Osteocyte (in vitro differentiated cells): ENCODE results near the gene SLC25A30. TPM values are rescaled to one million over a fixed set of nuclear protein-coding genes. Genes with fewer than 3 reads are reported as not detected.

Source experiments
- DNase-seq: peaks from one replicate; pipeline ENCODE4 v3.0.0; 2021; ENCODE audit warnings: mixed read lengths; ENCODE audit not compliant: unreplicated experiment; ENCODE audit errors: extremely low spot score
- H3K27ac Mint-ChIP-seq: one replicate; pipeline ENCODE4 v1.8.0; 2021; ENCODE audit warnings: mild to moderate bottlenecking, mixed read lengths; ENCODE audit not compliant: unreplicated experiment
- H3K27me3 Mint-ChIP-seq: one replicate; pipeline ENCODE4 v1.8.0; 2021; ENCODE audit warnings: mixed read lengths; ENCODE audit not compliant: unreplicated experiment
- H3K36me3 Mint-ChIP-seq: one replicate; pipeline ENCODE4 v1.8.0; 2021; ENCODE audit warnings: mixed read lengths; ENCODE audit not compliant: unreplicated experiment
- H3K4me1 Mint-ChIP-seq: one replicate; pipeline ENCODE4 v1.8.0; 2021; ENCODE audit warnings: mixed read lengths; ENCODE audit not compliant: unreplicated experiment
- H3K4me3 Mint-ChIP-seq: one replicate; pipeline ENCODE4 v1.8.0; 2021; ENCODE audit warnings: mild to moderate bottlenecking, moderate library complexity, mixed read lengths; ENCODE audit not compliant: unreplicated experiment
- H3K9me3 Mint-ChIP-seq: one replicate; pipeline ENCODE4 v1.8.0; 2021; ENCODE audit warnings: mixed read lengths; ENCODE audit not compliant: unreplicated experiment
- CTCF ChIP-seq: fragments of 200-600 bp; sonication (generic); IDR thresholded peaks from 2 replicates; pipeline ENCODE4 v1.5.0; 2021; ENCODE audit warnings: antibody characterized with exemption, mild to moderate bottlenecking, moderate library complexity
- total RNA-seq: library from RNA; stranded (reverse); gene quantifications from 2 replicates; pipeline ENCODE4 v1.2.1, GENCODE V29; 2021

The SLC25A30 gene
- total RNA-seq, 1 donor from 2014 or later = 12.0 TPM

DNA sequence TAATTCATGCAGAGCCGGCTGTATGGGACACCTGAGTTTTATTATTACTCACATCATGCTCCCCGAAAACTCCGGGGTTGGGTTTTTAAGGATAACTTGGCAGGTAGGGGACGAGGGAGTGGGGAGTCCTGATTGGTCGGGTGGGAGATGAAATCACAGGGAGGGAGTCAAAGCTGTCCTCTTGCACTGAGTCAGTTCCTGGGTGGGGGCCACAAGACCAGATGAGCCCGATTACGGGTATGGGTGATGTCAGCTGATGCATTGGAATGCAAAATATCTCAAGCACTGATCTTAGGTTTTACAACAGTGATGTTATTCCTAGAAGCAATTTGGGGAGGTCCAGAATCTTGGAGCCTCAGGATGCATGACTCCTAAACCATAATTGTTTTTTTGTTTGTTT is 28.0 kb upstream of the SLC25A30 start:
- no peak for TF ChIP-seq CTCF
- Mint-ChIP-seq H3K4me1 (peaks cover 26% of the 10 kb centered on the region), H3K36me3 (no peaks in the 10 kb centered on the region), H3K9me3 (no peaks in the 10 kb centered on the region), H3K27me3 (peaks cover 2% of the 10 kb centered on the region), H3K27ac (no peak overlapping the region), H3K4me3 (no peak overlapping the region)
- DNase-seq = peak; percentile 21

DNA sequence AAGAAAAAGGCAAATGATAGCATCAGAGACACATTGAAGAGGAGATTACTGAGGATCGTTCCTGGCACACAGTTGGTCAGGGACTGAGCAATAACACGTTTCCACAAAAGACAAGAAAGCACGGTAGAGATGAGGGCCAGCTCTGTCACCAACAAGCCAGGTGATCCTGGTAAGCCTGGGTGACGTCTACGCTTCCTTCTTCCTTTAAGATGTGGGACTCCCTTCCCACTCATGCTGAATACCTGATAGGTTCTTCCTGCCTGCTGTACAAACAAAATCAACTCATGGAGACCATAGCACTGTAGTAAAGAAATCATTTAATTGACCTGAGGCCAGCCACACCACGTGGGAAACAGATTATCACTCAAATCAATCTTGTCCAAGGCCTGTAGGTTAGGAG is 26.9 kb upstream of the SLC25A30 start:
- Mint-ChIP-seq H3K27me3 (peaks cover 2% of the 10 kb centered on the region), H3K27ac (no peak overlapping the region), H3K4me3 (no peak overlapping the region), H3K4me1 (peaks cover 38% of the 10 kb centered on the region), H3K9me3 (no peaks in the 10 kb centered on the region), H3K36me3 (no peaks in the 10 kb centered on the region)
- peak; percentile 8 for DNase-seq
- TF ChIP-seq CTCF = no peak

DNA sequence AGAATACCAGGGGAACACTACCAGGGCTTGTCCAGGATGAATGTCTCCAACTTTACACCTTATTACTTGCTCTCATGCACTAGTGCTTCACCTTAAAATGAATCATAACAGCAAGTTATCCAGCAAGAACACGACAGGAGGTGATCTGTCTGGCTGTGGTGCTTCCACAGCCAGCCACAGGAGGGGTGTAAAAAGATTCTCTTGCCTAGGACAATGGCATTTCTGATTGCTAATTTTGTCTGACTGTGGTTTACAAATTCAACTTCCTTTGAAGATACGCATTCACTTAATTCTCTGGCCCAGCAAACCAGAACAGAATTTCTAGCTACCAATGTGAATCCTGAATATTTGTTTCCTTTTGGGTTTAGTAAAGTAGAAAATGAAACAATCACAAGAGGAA is 23.5 kb upstream of the SLC25A30 start:
- H3K4me1 Mint-ChIP-seq = peaks cover 37% of the 10 kb centered on the region
- H3K9me3 Mint-ChIP-seq = no peaks in the 10 kb centered on the region
- no peaks in the 10 kb centered on the region for H3K36me3 Mint-ChIP-seq
- TF ChIP-seq CTCF = peak; percentile 43
- H3K27me3 Mint-ChIP-seq = peaks cover 2% of the 10 kb centered on the region
- no peak overlapping the region for H3K4me3 Mint-ChIP-seq
- DNase-seq = no peak
- H3K27ac Mint-ChIP-seq = no peak overlapping the region

- no peaks in the 10 kb centered on the region for H3K9me3 Mint-ChIP-seq
- no peaks in the 10 kb centered on the region for H3K27me3 Mint-ChIP-seq
- no peaks in the 10 kb centered on the region for H3K36me3 Mint-ChIP-seq
- H3K4me3 Mint-ChIP-seq = peak overlapping the region; percentile 56
- H3K4me1 Mint-ChIP-seq = peaks cover 33% of the 10 kb centered on the region
- H3K27ac Mint-ChIP-seq = peak overlapping the region; percentile 48
- no peak for DNase-seq
- no peak for TF ChIP-seq CTCF
These were observed 21.7 kb upstream of the SLC25A30 start for GRCh38 chr13:45439781-45440462.

DNA sequence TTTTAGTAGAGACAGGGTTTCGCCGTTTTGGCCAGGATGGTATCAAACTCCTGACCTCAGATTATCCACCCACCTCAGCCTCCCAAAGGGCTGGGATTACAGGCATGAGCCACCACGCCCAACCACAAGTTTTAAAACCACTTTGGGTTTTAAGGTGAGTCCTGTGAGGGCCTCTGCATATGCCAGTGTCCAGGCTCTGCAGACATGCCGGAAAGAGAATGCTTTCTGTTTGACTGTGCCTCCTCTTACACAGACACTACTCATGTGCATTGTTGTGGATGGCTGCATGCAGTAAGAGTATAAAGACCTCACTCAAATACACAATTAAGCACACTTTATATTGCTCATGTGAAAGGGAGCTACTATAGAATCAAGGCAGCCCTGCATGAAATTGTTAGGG is 20.8 kb upstream of the SLC25A30 start:
- no peak for DNase-seq
- TF ChIP-seq CTCF = no peak
- Mint-ChIP-seq H3K4me1 (peaks cover 33% of the 10 kb centered on the region), H3K9me3 (no peaks in the 10 kb centered on the region), H3K27me3 (no peaks in the 10 kb centered on the region), H3K27ac (no peak overlapping the region), H3K36me3 (no peaks in the 10 kb centered on the region), H3K4me3 (no peak overlapping the region)
